ENCODE results near the gene THEM4.

DNA sequence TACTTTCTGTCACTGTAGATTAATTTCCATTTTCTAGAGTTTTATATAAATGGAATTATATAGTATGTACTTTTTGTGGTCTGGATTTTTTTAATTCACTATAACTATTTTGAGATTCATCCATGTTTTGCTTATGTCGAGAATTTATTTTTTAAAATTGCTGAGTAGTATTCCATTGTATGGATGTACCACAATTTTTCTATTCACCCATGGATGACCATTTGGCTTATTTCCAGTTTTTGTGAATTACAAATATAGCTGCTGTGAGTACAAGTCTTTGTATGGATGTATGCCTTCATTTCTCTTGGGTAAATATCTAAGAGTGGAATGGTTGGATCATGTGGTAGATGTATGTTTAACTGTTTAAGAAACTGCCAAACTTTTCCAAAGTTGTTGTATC lies 3.7 kb upstream of the THEM4 start:
- TF ChIP-seq, protein P1, sequence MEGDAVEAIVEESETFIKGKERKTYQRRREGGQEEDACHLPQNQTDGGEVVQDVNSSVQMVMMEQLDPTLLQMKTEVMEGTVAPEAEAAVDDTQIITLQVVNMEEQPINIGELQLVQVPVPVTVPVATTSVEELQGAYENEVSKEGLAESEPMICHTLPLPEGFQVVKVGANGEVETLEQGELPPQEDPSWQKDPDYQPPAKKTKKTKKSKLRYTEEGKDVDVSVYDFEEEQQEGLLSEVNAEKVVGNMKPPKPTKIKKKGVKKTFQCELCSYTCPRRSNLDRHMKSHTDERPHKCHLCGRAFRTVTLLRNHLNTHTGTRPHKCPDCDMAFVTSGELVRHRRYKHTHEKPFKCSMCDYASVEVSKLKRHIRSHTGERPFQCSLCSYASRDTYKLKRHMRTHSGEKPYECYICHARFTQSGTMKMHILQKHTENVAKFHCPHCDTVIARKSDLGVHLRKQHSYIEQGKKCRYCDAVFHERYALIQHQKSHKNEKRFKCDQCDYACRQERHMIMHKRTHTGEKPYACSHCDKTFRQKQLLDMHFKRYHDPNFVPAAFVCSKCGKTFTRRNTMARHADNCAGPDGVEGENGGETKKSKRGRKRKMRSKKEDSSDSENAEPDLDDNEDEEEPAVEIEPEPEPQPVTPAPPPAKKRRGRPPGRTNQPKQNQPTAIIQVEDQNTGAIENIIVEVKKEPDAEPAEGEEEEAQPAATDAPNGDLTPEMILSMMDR (IDR thresholded peaks at IDR 0.05): no peak
- TF ChIP-seq POLR2A (IDR thresholded peaks at IDR 0.05): no peak
